ENCODE results near the gene DLG5.

Gene DLG5

DNA sequence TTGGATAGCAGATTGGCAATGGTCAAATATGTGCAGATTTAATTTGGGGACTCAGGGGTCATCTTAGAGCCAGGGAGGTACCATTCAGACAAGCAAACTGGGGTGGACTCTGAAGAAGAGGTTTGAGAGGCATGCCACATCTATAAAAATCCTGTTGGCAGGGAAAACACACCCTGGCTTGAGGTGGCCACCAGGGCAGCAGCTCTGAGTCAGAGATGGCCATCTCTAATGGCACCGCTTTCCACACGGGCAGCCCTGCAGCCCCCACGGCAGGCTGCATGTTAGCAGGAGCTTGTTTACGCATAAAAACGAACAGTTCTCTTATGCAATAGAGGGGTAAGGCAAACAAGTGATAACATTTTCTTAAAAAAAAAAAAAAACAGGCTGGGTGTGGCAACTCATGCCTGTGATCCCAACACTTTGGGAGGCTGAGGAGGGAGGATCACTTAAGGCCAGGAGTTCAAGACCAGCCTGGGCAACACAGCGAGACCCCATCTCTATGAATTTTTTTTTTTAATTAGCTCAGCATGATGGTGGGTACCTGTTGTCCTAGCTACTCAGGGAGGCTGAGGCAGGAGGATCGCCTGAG, 14.9 kb downstream of the DLG5 start:
- H3K27me3 ChIP-seq (replicated peaks; ENCODE audit: control insufficient read depth, insufficient read depth, low read length), result no peaks in the 10 kb centered on the region
- TF ChIP-seq, protein P1, sequence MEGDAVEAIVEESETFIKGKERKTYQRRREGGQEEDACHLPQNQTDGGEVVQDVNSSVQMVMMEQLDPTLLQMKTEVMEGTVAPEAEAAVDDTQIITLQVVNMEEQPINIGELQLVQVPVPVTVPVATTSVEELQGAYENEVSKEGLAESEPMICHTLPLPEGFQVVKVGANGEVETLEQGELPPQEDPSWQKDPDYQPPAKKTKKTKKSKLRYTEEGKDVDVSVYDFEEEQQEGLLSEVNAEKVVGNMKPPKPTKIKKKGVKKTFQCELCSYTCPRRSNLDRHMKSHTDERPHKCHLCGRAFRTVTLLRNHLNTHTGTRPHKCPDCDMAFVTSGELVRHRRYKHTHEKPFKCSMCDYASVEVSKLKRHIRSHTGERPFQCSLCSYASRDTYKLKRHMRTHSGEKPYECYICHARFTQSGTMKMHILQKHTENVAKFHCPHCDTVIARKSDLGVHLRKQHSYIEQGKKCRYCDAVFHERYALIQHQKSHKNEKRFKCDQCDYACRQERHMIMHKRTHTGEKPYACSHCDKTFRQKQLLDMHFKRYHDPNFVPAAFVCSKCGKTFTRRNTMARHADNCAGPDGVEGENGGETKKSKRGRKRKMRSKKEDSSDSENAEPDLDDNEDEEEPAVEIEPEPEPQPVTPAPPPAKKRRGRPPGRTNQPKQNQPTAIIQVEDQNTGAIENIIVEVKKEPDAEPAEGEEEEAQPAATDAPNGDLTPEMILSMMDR (IDR thresholded peaks at IDR 0.05; ENCODE audit: insufficient read depth, low read length, poor library complexity, severe bottlenecking), result no peak
- no peak for DNase-seq (ENCODE audit: extremely low read depth, insufficient read length)
- no peak overlapping the region for H3K4me3 ChIP-seq (replicated peaks; ENCODE audit: low read depth, low read length)
- H3K36me3 ChIP-seq (ENCODE audit: control insufficient read depth, insufficient read depth, low read length), result no peaks in the 10 kb centered on the region

DNA sequence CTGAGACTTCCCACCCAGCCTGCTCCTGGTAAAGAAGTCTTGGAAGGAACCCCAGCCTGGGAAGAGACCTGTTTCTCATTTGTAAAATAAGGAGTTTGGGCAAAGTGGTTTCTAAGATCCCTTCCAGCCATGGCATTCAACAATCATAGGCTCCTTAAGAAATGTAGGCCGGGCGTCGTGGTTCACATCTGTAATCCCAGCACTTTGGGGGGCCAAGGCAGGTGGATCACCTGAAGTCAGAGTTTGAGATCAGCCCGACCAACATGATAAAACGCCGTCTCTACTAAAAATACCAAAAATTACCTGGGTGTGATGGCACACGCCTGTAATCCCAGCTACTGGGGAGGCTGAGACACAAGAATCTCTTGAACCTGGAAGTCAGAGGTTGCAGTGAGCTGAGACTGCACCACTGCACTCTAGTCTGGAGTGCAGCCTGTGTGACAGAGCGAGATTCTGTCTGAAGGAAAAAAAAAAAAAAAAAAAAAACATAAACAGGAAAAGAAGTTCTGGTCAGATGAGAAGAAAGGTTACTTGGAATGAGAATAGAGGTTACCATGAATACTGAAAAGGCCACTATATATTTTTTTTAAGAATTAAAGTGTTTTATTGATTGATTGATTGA, 15.9 kb downstream of the DLG5 start:
- Histone ChIP-seq H3K27me3 (replicated peaks; ENCODE audit: control insufficient read depth, insufficient read depth, low read length) (no peaks in the 10 kb centered on the region), H3K4me3 (replicated peaks; ENCODE audit: low read depth, low read length) (no peak overlapping the region), H3K36me3 (ENCODE audit: control insufficient read depth, insufficient read depth, low read length) (no peaks in the 10 kb centered on the region)
- DNase-seq (ENCODE audit: extremely low read depth, insufficient read length), result no peak
- TF ChIP-seq, protein P1 (IDR thresholded peaks at IDR 0.05; ENCODE audit: insufficient read depth, low read length, poor library complexity, severe bottlenecking), result no peak

DNA sequence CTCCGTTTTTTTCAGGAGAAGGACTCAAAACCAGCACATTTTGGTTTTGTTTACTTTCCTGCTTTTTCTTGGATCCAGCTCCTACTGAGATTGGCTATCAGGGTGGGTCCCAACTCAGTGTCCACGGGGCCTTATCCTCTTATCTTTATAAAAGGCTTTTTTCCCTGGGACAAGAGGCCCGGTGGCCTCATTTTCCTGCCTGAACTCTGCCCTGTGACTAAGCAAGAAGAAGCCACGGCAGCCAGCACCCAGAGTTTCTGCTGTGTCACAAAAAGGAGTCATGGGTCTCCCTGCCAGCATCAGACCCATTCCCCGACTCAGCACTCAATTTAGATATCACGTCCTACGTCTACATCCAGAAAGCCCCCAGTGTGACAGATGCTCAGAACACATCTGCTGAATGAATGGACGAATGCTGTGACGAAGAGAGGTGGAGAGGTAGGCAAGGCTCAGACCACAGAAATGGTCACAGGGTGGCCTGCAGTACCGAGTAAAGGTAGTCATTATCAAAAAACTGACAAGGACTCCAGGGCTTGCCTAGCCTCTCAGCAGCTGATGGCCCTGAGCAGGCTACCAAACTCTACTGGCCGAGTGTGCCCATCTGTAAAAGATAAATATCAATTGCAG, 16.7 kb downstream of the DLG5 start:
- no peak for DNase-seq (ENCODE audit: extremely low read depth, insufficient read length)
- TF ChIP-seq, protein P1 (IDR thresholded peaks at IDR 0.05; ENCODE audit: insufficient read depth, low read length, poor library complexity, severe bottlenecking), result no peak
- Histone ChIP-seq H3K36me3 (ENCODE audit: control insufficient read depth, insufficient read depth, low read length) (no peaks in the 10 kb centered on the region), H3K27me3 (replicated peaks; ENCODE audit: control insufficient read depth, insufficient read depth, low read length) (no peaks in the 10 kb centered on the region), H3K4me3 (replicated peaks; ENCODE audit: low read depth, low read length) (no peak overlapping the region)

DNA sequence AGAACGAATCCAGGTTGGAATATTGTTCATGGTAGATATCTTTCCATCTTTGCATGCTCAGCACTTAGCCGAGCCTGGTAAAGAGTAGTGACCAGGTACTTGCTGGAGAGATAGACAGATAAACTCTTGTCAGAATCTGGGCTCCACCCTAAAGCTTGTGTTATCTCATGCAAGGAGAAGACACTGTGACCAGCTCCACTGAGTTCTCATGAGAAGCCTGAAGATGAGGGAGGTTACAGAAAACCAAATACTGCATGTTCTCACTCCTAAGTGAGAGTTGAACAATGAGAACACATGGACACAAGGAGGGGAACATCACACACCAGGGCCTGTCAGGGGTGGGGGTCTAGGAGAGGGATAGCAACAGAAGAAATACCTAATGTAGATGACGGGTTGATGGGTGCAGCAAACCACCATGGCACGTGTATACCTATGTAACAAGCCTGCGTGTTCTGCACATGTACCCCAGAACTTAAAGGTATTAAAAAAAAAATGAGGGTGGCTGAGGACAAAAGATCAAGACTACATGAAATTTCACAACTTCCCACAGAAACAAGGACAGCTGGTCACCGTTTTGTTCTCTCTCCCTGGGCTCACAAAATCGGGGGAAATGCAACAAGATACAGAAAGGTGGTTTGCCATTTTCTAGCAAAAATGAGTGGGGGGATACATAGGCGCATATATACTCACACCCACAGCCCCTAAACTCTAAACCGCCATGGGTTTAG, 17.4 kb downstream of the DLG5 start:
- Histone ChIP-seq H3K36me3 (ENCODE audit: control insufficient read depth, insufficient read depth, low read length) (no peaks in the 10 kb centered on the region), H3K4me3 (replicated peaks; ENCODE audit: low read depth, low read length) (no peak overlapping the region), H3K27me3 (replicated peaks; ENCODE audit: control insufficient read depth, insufficient read depth, low read length) (no peaks in the 10 kb centered on the region)
- no peak for DNase-seq (ENCODE audit: extremely low read depth, insufficient read length)
- TF ChIP-seq, protein P1 (IDR thresholded peaks at IDR 0.05; ENCODE audit: insufficient read depth, low read length, poor library complexity, severe bottlenecking), result no peak

DNA sequence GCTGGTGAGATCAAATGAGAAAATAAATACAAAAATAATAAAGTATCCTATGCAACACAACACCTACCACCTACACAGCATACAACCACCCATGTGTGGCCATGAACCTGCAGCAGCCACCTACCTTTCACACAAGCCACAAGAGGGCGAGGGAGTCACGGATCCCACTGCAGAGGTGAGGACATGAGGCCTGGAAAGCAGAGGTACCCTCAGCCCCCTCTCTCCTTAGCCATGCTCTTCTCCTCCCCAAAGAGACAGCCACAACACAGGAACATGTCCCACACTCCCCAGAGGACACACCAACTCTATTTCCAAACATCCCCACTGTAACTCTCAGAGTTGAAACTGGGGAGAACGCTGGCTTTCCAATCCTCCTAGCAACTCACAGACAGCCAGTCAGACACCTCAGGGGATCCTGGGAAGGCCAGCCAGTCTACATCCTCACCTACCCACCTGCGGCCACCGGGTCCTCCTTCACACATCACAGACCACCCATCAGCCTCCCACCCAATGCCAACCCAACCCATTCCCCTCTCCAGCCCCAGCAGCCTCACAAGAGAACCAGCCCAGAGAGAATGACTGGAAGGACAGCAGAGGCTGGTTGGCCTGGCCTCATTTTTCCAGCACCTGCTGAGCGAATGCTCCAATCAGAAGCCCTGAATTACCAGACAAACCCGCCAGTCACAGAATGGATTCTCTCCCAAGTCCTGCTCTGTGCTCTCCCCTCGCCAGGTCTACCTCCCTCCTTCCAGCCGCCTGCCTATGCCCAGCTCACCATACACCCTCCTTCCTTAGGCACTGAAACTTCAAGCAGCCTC, 18.4 kb downstream of the DLG5 start:
- no peaks in the 10 kb centered on the region for H3K36me3 ChIP-seq (ENCODE audit: control insufficient read depth, insufficient read depth, low read length)
- TF ChIP-seq, protein P1 (IDR thresholded peaks at IDR 0.05; ENCODE audit: insufficient read depth, low read length, poor library complexity, severe bottlenecking), result peak; percentile 56
- H3K4me3 ChIP-seq (replicated peaks; ENCODE audit: low read depth, low read length), result no peak overlapping the region
- DNase-seq (ENCODE audit: extremely low read depth, insufficient read length), result no peak
- H3K27me3 ChIP-seq (replicated peaks; ENCODE audit: control insufficient read depth, insufficient read depth, low read length), result no peaks in the 10 kb centered on the region

Measured in GM06990 (cell line).